ENCODE measurements around the gene TCTN1. TPM values are rescaled to one million over a fixed set of nuclear protein-coding genes. Genes with fewer than 3 reads are reported as not detected.

The TCTN1 gene
- total RNA-seq, 1 donor from 2014 or later: 63.9 TPM

GRCh38 chr12:110637869-110638441 is 24.0 kb downstream of the TCTN1 start:
- Mint-ChIP-seq H3K27me3 (no peaks in the 10 kb centered on the region), H3K9me3 (no peaks in the 10 kb centered on the region), H3K4me3 (no peak overlapping the region), H3K36me3 (peaks cover 8% of the 10 kb centered on the region), H3K27ac (no peak overlapping the region), H3K4me1 (ENCODE audit: unreplicated experiment) (peaks cover 16% of the 10 kb centered on the region)
- no peak for DNase-seq (ENCODE audit: extremely low spot score, unreplicated experiment)
- TF ChIP-seq, protein P1, sequence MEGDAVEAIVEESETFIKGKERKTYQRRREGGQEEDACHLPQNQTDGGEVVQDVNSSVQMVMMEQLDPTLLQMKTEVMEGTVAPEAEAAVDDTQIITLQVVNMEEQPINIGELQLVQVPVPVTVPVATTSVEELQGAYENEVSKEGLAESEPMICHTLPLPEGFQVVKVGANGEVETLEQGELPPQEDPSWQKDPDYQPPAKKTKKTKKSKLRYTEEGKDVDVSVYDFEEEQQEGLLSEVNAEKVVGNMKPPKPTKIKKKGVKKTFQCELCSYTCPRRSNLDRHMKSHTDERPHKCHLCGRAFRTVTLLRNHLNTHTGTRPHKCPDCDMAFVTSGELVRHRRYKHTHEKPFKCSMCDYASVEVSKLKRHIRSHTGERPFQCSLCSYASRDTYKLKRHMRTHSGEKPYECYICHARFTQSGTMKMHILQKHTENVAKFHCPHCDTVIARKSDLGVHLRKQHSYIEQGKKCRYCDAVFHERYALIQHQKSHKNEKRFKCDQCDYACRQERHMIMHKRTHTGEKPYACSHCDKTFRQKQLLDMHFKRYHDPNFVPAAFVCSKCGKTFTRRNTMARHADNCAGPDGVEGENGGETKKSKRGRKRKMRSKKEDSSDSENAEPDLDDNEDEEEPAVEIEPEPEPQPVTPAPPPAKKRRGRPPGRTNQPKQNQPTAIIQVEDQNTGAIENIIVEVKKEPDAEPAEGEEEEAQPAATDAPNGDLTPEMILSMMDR (conservative IDR thresholded peaks at IDR 0.05): no peak

DNA sequence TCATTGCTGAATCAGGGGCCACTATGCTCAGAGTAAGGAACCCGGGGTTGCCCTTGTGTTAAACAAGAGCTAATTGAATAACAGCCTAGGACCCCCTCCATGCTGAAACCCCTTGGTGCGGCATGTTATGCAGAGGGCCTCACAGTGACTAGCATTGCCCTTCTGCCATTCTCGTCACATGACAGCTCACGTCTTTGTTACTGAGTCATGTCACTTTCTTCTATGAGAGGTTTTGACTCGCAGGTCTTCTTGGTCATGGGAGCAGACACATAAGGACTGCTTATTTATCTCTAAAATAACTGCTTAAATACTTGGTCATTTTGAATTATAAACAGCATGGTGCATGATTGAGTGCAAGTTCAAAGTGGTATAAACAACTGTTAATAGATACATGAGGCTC is 24.9 kb downstream of the TCTN1 start:
- no peak for DNase-seq (ENCODE audit: extremely low spot score, unreplicated experiment)
- no peaks in the 10 kb centered on the region for H3K27me3 Mint-ChIP-seq
- H3K4me1 Mint-ChIP-seq (ENCODE audit: unreplicated experiment): peaks cover 16% of the 10 kb centered on the region
- peaks cover 8% of the 10 kb centered on the region for H3K36me3 Mint-ChIP-seq
- no peak overlapping the region for H3K27ac Mint-ChIP-seq
- TF ChIP-seq, protein P1 (conservative IDR thresholded peaks at IDR 0.05): no peak
- H3K4me3 Mint-ChIP-seq: no peak overlapping the region
- no peaks in the 10 kb centered on the region for H3K9me3 Mint-ChIP-seq

GRCh38 chr12:110639336-110640141 is 25.6 kb downstream of the TCTN1 start:
- TF ChIP-seq, protein P1 (conservative IDR thresholded peaks at IDR 0.05): no peak
- no peaks in the 10 kb centered on the region for H3K27me3 Mint-ChIP-seq
- DNase-seq (ENCODE audit: extremely low spot score, unreplicated experiment): no peak
- H3K27ac Mint-ChIP-seq: no peak overlapping the region
- no peak overlapping the region for H3K4me3 Mint-ChIP-seq
- peaks cover 8% of the 10 kb centered on the region for H3K36me3 Mint-ChIP-seq
- no peaks in the 10 kb centered on the region for H3K9me3 Mint-ChIP-seq
- H3K4me1 Mint-ChIP-seq (ENCODE audit: unreplicated experiment): peaks cover 16% of the 10 kb centered on the region

- Mint-ChIP-seq H3K36me3 (peaks cover 8% of the 10 kb centered on the region), H3K27ac (no peak overlapping the region), H3K4me3 (no peak overlapping the region), H3K4me1 (ENCODE audit: unreplicated experiment) (peaks cover 16% of the 10 kb centered on the region), H3K27me3 (no peaks in the 10 kb centered on the region), H3K9me3 (no peaks in the 10 kb centered on the region)
- no peak for DNase-seq (ENCODE audit: extremely low spot score, unreplicated experiment)
- TF ChIP-seq, protein P1 (conservative IDR thresholded peaks at IDR 0.05): no peak
Observed at GRCh38 chr12:110640275-110641025, 26.5 kb downstream of the TCTN1 start.

DNA sequence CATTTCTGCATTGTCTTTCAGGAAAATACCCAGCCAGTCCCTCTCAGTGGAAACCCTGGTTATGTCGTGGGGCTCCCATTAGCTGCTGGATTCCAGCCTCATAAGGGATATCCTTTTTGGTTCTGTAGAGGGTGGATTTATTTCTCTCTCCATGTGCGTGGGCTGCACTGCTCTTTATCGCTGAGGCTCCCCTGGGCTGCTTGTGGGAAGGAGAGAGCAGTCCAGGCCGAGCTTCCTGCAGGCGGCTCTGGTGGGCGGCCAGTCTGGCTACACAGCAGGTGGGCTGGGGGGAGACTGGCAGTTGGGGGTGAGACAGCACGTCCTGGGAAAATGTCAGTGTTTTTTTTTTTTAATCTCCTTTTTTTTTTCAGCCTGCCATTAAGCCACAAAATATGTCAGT is 27.6 kb downstream of the TCTN1 start:
- H3K27me3 Mint-ChIP-seq: no peaks in the 10 kb centered on the region
- H3K36me3 Mint-ChIP-seq: peaks cover 8% of the 10 kb centered on the region
- no peak overlapping the region for H3K27ac Mint-ChIP-seq
- no peak for DNase-seq (ENCODE audit: extremely low spot score, unreplicated experiment)
- no peaks in the 10 kb centered on the region for H3K9me3 Mint-ChIP-seq
- peaks cover 16% of the 10 kb centered on the region for H3K4me1 Mint-ChIP-seq (ENCODE audit: unreplicated experiment)
- no peak overlapping the region for H3K4me3 Mint-ChIP-seq
- TF ChIP-seq, protein P1 (conservative IDR thresholded peaks at IDR 0.05): no peak
